Caco-2 (cell line): ENCODE measurements around the gene GSS. TPM values are rescaled to one million over a fixed set of nuclear protein-coding genes. Genes with fewer than 3 reads are reported as not detected.

ENCODE experiments used
- BruUV-seq: library from RNA; stranded (reverse); fragments of 400-500 nt; replicated peaks from 2 replicates; lab custom pipeline; 2021; lab: Mats Ljungman, UMichigan
- CTCF ChIA-PET: fragments of 300-600 bp; sonication (Branson Sonifier 250); formaldehyde crosslinking; loops from one replicate; lab custom pipeline; 2022; ENCODE audit warnings: antibody characterized with exemption; lab: Charles Lee
- POLR2A ChIA-PET: fragments of 300-600 bp; sonication (Branson Sonifier 250); formaldehyde crosslinking; loops from one replicate; lab custom pipeline; 2022; ENCODE audit warnings: antibody characterized with exemption; lab: Charles Lee
- DNase-seq, 2 experiments: peaks; one replicate each; pipeline versions ENCODE4 v3.0.0 to v3.0.0-alpha.2; 2020 to 2022
- H3K27me3 ChIP-seq: replicated peaks from 2 replicates; pipeline ENCODE4 v1.6.0; 2011; ENCODE audit warnings: low read length; ENCODE audit not compliant: control insufficient read depth, insufficient read depth
- H3K36me3 ChIP-seq: 2 replicates; pipeline ENCODE4 v1.5.1; 2011; ENCODE audit warnings: low read length; ENCODE audit not compliant: control insufficient read depth, insufficient read depth
- H3K4me1 ChIP-seq: fragments of 250-450 bp; sonication (Bioruptor Pico); 2 replicates; pipeline ENCODE4 v1.5.1; 2020; ENCODE audit warnings: mild to moderate bottlenecking
- H3K4me3 ChIP-seq: 2 replicates; pipeline ENCODE4 v1.5.1; 2011; ENCODE audit warnings: low read depth, mild to moderate bottlenecking, control low read depth, low read length
- H3K9me3 ChIP-seq: fragments of 250-450 bp; sonication (Bioruptor Pico); 2 replicates; pipeline ENCODE4 v1.5.1; 2020; ENCODE audit warnings: mild to moderate bottlenecking, moderate library complexity
- H3K27ac Mint-ChIP-seq: one replicate; pipeline ENCODE4 v1.8.0; 2022; ENCODE audit warnings: mixed read lengths; ENCODE audit not compliant: unreplicated experiment
- H3K27me3 Mint-ChIP-seq: one replicate; pipeline ENCODE4 v1.8.0; 2022; ENCODE audit warnings: mixed read lengths; ENCODE audit not compliant: insufficient read depth, unreplicated experiment
- H3K36me3 Mint-ChIP-seq: one replicate; pipeline ENCODE4 v1.8.0; 2022; ENCODE audit warnings: mild to moderate bottlenecking, mixed read lengths; ENCODE audit not compliant: insufficient read depth, unreplicated experiment
- H3K4me1 Mint-ChIP-seq: one replicate; pipeline ENCODE4 v1.8.0; 2022; ENCODE audit warnings: low read depth, mixed read lengths; ENCODE audit not compliant: unreplicated experiment
- H3K4me3 Mint-ChIP-seq: one replicate; pipeline ENCODE4 v1.8.0; 2022; ENCODE audit warnings: mild to moderate bottlenecking, moderate library complexity, mixed read lengths; ENCODE audit not compliant: unreplicated experiment
- H3K9me3 Mint-ChIP-seq: one replicate; pipeline ENCODE4 v1.8.0; 2022; ENCODE audit warnings: mixed read lengths; ENCODE audit not compliant: unreplicated experiment
- CTCF ChIP-seq, 2 experiments: fragments of 200-600 bp in 1 of 2; IDR thresholded peaks; 1 replicate in 1 of 2; 2 replicates in 1 of 2; pipeline versions ENCODE4 v1.5.1 to v1.8.0; 2011 to 2022; ENCODE audit warnings: antibody characterized with exemption in 1 of 2, control low read depth in 1 of 2, inconsistent platforms in 1 of 2, low read depth in 1 of 2, low read length in 1 of 2, mild to moderate bottlenecking in 1 of 2, moderate library complexity in 1 of 2; ENCODE audit not compliant: insufficient read depth in 1 of 2, severe bottlenecking in 1 of 2, unreplicated experiment in 1 of 2
- intact Hi-C: fragments of 100-400 bp; cut with micrococcal nuclease; formaldehyde crosslinking; loops from one replicate; pipeline ENCODE4 v1.10.0; 2022; ENCODE audit not compliant: unreplicated experiment
- total RNA-seq: library from RNA; stranded (reverse); gene quantifications from 2 replicates; pipeline ENCODE4 v1.2.3, GENCODE V29; 2022

Gene GSS
- total RNA-seq, 1 experiment from 2014 or later, result 138 TPM

- no peak for DNase-seq
- Histone ChIP-seq H3K9me3 (no peaks in the 10 kb centered on the region), H3K36me3 (no peaks in the 10 kb centered on the region), H3K4me3 (no peak overlapping the region), H3K27me3 (no peaks in the 10 kb centered on the region), H3K4me1 (peaks cover 5% of the 10 kb centered on the region)
- Mint-ChIP-seq H3K9me3 (no peaks in the 10 kb centered on the region), H3K27ac (no peak overlapping the region), H3K27me3 (no peaks in the 10 kb centered on the region), H3K4me1 (peaks cover 25% of the 10 kb centered on the region), H3K4me3 (no peak overlapping the region), H3K36me3 (peaks cover 28% of the 10 kb centered on the region)
- ChIA-PET POLR2A (interaction anchor here (0.7 to 2.8 kb wide), 2 partner anchors 79 to 262 kb away, joined by 5 to 86 read pairs; partner anchors contain the start of gene ACSS2), CTCF (interaction anchor here (1.0 to 4.2 kb wide), 2 partner anchors 80 to 129 kb away, joined by 3 to 331 read pairs; partner anchors contain the start of genes ACSS2, GGT7 and NCOA6)
- no TSS peak for BruUV-seq
- no peak for TF ChIP-seq CTCF (IDR thresholded peaks at IDR 0.05; ENCODE audit: insufficient read depth in 1 of 2, low read depth in 1 of 2, low read length in 1 of 2, severe bottlenecking in 1 of 2, unreplicated experiment in 1 of 2)
- intact Hi-C loops, result loop anchor here (10.0 kb wide), 1 partner anchor 251 kb away; no protein-coding TSS in a partner anchor
Observed at GRCh38 chr20:34953960-34954359, 1.6 kb downstream of the GSS start.

GRCh38 chr20:34952671-34953070, 2.9 kb downstream of the GSS start:
- ChIA-PET POLR2A (no interaction called here), CTCF (interaction anchor here (0.6 kb wide), 1 partner anchor 144 kb away, joined by 3 read pairs; no protein-coding TSS in a partner anchor)
- H3K27ac Mint-ChIP-seq, result no peak overlapping the region
- Histone ChIP-seq H3K36me3 (no peaks in the 10 kb centered on the region), H3K4me1 (peaks cover 5% of the 10 kb centered on the region), H3K9me3 (no peaks in the 10 kb centered on the region), H3K27me3 (no peaks in the 10 kb centered on the region), H3K4me3 (no peak overlapping the region)
- H3K27me3 Mint-ChIP-seq, result no peaks in the 10 kb centered on the region
- peaks cover 29% of the 10 kb centered on the region for H3K36me3 Mint-ChIP-seq
- DNase-seq, result no peak
- BruUV-seq, result no TSS peak
- no peak for TF ChIP-seq CTCF (IDR thresholded peaks at IDR 0.05; ENCODE audit: insufficient read depth in 1 of 2, low read depth in 1 of 2, low read length in 1 of 2, severe bottlenecking in 1 of 2, unreplicated experiment in 1 of 2)
- H3K4me3 Mint-ChIP-seq, result no peak overlapping the region
- H3K9me3 Mint-ChIP-seq, result no peaks in the 10 kb centered on the region
- peaks cover 25% of the 10 kb centered on the region for H3K4me1 Mint-ChIP-seq
- intact Hi-C loops, result loop anchor here (10.0 kb wide), 1 partner anchor 252 kb away; no protein-coding TSS in a partner anchor

- Mint-ChIP-seq H3K27ac (no peak overlapping the region), H3K36me3 (peaks cover 29% of the 10 kb centered on the region), H3K27me3 (no peaks in the 10 kb centered on the region), H3K4me3 (no peak overlapping the region), H3K4me1 (peaks cover 19% of the 10 kb centered on the region), H3K9me3 (no peaks in the 10 kb centered on the region)
- intact Hi-C loops, result loop anchor here (10.0 kb wide), 1 partner anchor 253 kb away; no protein-coding TSS in a partner anchor
- POLR2A ChIA-PET, result interaction anchor here (0.6 kb wide), 2 partner anchors 75 to 219 kb away, joined by 3 to 13 read pairs; partner anchors contain the start of gene ACSS2
- no peaks in the 10 kb centered on the region for H3K9me3 ChIP-seq
- H3K27me3 ChIP-seq, result no peaks in the 10 kb centered on the region
- H3K4me3 ChIP-seq, result no peak overlapping the region
- no peaks in the 10 kb centered on the region for H3K36me3 ChIP-seq
- H3K4me1 ChIP-seq, result peaks cover 5% of the 10 kb centered on the region
- CTCF ChIA-PET, result interaction anchor here (1.2 to 1.7 kb wide), 2 partner anchors 76 to 78 kb away, joined by 4 to 6 read pairs; no protein-coding TSS in a partner anchor
- TF ChIP-seq CTCF (IDR thresholded peaks at IDR 0.05; ENCODE audit: insufficient read depth in 1 of 2, low read depth in 1 of 2, low read length in 1 of 2, severe bottlenecking in 1 of 2, unreplicated experiment in 1 of 2), result no peak
- no TSS peak for BruUV-seq
- DNase-seq, result no peak
Observed at GRCh38 chr20:34951652-34952051, 4.0 kb downstream of the GSS start.
